Mesenchymal stem cell (in vitro differentiated cells and primary cell): Measurements from ENCODE around the gene HABP4.
A peak's percentile ranks its signal among the peaks of the same experiment; 100 is the strongest.

Experiments used
- DNase-seq: peaks from one replicate; pipeline ENCODE4 v3.0.0-alpha.2; 2013
- H2AFZ ChIP-seq: one replicate; pipeline ENCODE4 v1.6.1; 2013; ENCODE audit warnings: low read depth, mild to moderate bottlenecking, control low read depth, inconsistent platforms, low read length, moderate library complexity
- H2AK5ac ChIP-seq: 2 replicates; pipeline ENCODE4 v1.6.1; 2013; ENCODE audit warnings: low read length, moderate library complexity, mild to moderate bottlenecking, inconsistent platforms; ENCODE audit not compliant: severe bottlenecking
- H2BK120ac ChIP-seq: one replicate; pipeline ENCODE4 v1.6.1; 2013; ENCODE audit warnings: low read depth, mild to moderate bottlenecking, inconsistent platforms, low read length, moderate library complexity
- H2BK12ac ChIP-seq, 2 experiments: one replicate each; pipeline ENCODE4 v1.6.1; 2013; ENCODE audit warnings: inconsistent platforms in 2 of 2, low read length in 2 of 2, mild to moderate bottlenecking in 2 of 2, moderate library complexity in 2 of 2, control low read depth in 1 of 2
- H2BK15ac ChIP-seq: one replicate; pipeline ENCODE4 v1.6.1; 2013; ENCODE audit warnings: mild to moderate bottlenecking, low read depth, inconsistent platforms; ENCODE audit not compliant: poor library complexity, severe bottlenecking
- H2BK5ac ChIP-seq: 2 replicates; pipeline ENCODE4 v1.6.1; 2013; ENCODE audit warnings: low read depth, mild to moderate bottlenecking, low read length, control low read depth, inconsistent platforms; ENCODE audit not compliant: poor library complexity, severe bottlenecking
- H3K14ac ChIP-seq, 2 experiments: one replicate each; pipeline ENCODE4 v1.6.1; 2013; ENCODE audit warnings: inconsistent platforms in 2 of 2, low read length in 2 of 2, control low read depth in 1 of 2, mild to moderate bottlenecking in 1 of 2, moderate library complexity in 1 of 2
- H3K18ac ChIP-seq, 2 experiments: one replicate each; pipeline ENCODE4 v1.6.1; 2013; ENCODE audit warnings: inconsistent platforms in 2 of 2, low read length in 2 of 2, control low read depth in 1 of 2, low read depth in 1 of 2, mild to moderate bottlenecking in 1 of 2
- H3K23ac ChIP-seq, 2 experiments: one replicate each; pipeline ENCODE4 v1.6.1; 2013; ENCODE audit warnings: inconsistent platforms in 2 of 2, low read length in 2 of 2, mild to moderate bottlenecking in 2 of 2, moderate library complexity in 2 of 2, control low read depth in 1 of 2
- H3K27ac ChIP-seq: 2 replicates; pipeline ENCODE4 v1.5.1; 2013; ENCODE audit warnings: mild to moderate bottlenecking, moderate library complexity, low read length, control low read depth, inconsistent platforms; ENCODE audit not compliant: poor library complexity, severe bottlenecking
- H3K27me3 ChIP-seq, 2 experiments: 2 replicates each; pipeline versions ENCODE4 v1.6.1 to v1.7.0; 2013; ENCODE audit warnings: low read length in 2 of 2, mild to moderate bottlenecking in 2 of 2, moderate library complexity in 2 of 2, control low read depth in 1 of 2, inconsistent platforms in 1 of 2; ENCODE audit not compliant: control insufficient read depth in 1 of 2, insufficient read depth in 1 of 2
- H3K36me3 ChIP-seq, 2 experiments: 2 replicates each; pipeline versions ENCODE4 v1.6.1 to v1.7.0; 2013; ENCODE audit warnings: low read length in 2 of 2, control low read depth in 1 of 2, inconsistent platforms in 1 of 2, low read depth in 1 of 2, mild to moderate bottlenecking in 1 of 2; ENCODE audit not compliant: insufficient read depth in 2 of 2, control insufficient read depth in 1 of 2
- H3K4ac ChIP-seq, 2 experiments: one replicate each; pipeline ENCODE4 v1.6.1; 2013; ENCODE audit warnings: inconsistent platforms in 2 of 2, low read length in 2 of 2, mild to moderate bottlenecking in 2 of 2, moderate library complexity in 2 of 2, control low read depth in 1 of 2, low read depth in 1 of 2
- H3K4me1 ChIP-seq: 2 replicates; pipeline ENCODE4 v1.6.1; 2013; ENCODE audit warnings: low read depth, low read length, control low read depth; ENCODE audit not compliant: control insufficient read depth, insufficient read depth
- H3K4me2 ChIP-seq: 2 replicates; pipeline ENCODE4 v1.6.1; 2013; ENCODE audit warnings: low read length, mild to moderate bottlenecking, inconsistent platforms; ENCODE audit not compliant: poor library complexity, severe bottlenecking
- H3K4me3 ChIP-seq, 2 experiments: 2 replicates each; pipeline versions ENCODE4 v1.5.1 to v1.7.0; 2013; ENCODE audit warnings: low read length in 2 of 2, mild to moderate bottlenecking in 2 of 2, control low read depth in 1 of 2, low read depth in 1 of 2; ENCODE audit not compliant: insufficient read depth in 1 of 2
- H3K79me1 ChIP-seq: replicated peaks from 2 replicates; pipeline ENCODE4 v1.6.1; 2013; ENCODE audit warnings: mild to moderate bottlenecking, control low read depth, low read length, inconsistent platforms; ENCODE audit not compliant: poor library complexity, severe bottlenecking
- H3K9ac ChIP-seq: 2 replicates; pipeline ENCODE4 v1.7.0; 2013; ENCODE audit warnings: mild to moderate bottlenecking, low read length, moderate library complexity
- H3K9me3 ChIP-seq: 2 replicates; pipeline ENCODE4 v1.7.0; 2013; ENCODE audit warnings: mild to moderate bottlenecking, low read length; ENCODE audit not compliant: control insufficient read depth
- H4K8ac ChIP-seq: one replicate; pipeline ENCODE4 v1.6.1; 2013; ENCODE audit warnings: inconsistent platforms, mild to moderate bottlenecking, low read length, moderate library complexity
- H4K91ac ChIP-seq: one replicate; pipeline ENCODE4 v1.6.1; 2013; ENCODE audit warnings: mild to moderate bottlenecking, low read length, inconsistent platforms
- WGBS: methylation state at CpG from one replicate; pipeline ENCODE4 v1.1.7; 2013; ENCODE audit warnings: mixed read lengths; 5-methylcytosine and 5-hydroxymethylcytosine counted together

HABP4 gene

DNA sequence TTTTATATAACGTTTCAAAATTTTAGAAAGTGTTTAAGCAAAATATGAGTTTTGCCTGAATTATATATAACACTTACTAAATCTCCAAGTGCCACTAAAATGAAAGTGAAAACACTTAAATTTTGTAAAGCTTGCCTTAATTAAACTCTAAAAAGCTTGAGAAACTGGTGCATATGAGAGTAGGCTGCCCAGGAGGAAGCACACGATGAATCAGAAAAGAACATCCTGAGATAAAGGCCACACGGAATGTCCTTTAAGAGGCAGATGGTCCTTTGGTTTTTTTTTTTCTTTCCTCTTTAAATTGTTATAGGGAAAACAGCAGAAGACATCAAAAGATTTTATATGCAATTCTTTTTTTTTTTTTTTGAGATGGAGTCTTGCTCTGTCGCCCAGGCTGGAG lies 60.3 kb downstream of the HABP4 start:
- WGBS, result 78% methylated on average over 2 of the region's 4 CpGs
- Histone ChIP-seq H2AFZ (no peak overlapping the region), H2AK5ac (no peak overlapping the region), H4K8ac (no peak overlapping the region), H2BK12ac (no peak overlapping the region), H3K79me1 (peaks cover 8% of the 10 kb centered on the region), H4K91ac (no peak overlapping the region), H2BK120ac (no peak overlapping the region), H3K23ac (no peak overlapping the region), H3K4ac (no peak overlapping the region), H3K27ac (no peak overlapping the region), H3K9ac (peak overlapping the region; percentile 58), H3K18ac (no peak overlapping the region), H2BK5ac (no peak overlapping the region), H3K14ac (no peak overlapping the region), H3K27me3 (no peaks in the 10 kb centered on the region), H3K9me3 (no peaks in the 10 kb centered on the region), H3K4me3 (no peak overlapping the region), H3K4me2 (no peak overlapping the region), H3K36me3 (peaks cover 17 to 62% of the 10 kb centered on the region in 2 experiments), H3K4me1 (peaks cover 9% of the 10 kb centered on the region), H2BK15ac (no peak overlapping the region)
- peak; percentile 19 for DNase-seq

DNA sequence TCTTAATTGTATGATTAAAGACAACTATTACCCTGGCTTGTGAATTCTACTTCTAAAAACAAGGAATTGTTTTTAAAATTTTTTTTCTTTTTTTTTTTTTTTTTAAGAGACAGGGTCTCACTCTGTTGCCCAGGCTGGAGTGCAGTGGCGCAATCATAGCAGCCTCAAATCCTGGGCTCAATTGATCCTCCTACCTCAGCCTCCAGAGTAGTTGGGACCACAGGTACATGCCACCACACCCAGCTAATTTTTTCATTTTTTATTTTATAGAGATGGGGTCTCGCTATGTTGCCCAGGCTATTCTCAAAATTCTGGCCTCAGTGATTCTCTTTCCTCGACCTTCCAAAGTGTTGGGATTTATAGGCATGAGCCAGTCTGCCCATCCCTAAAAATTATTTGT lies 62.3 kb downstream of the HABP4 start:
- H3K79me1 ChIP-seq, result peaks cover 7% of the 10 kb centered on the region
- no peak overlapping the region for H3K23ac ChIP-seq
- H2BK12ac ChIP-seq, result no peak overlapping the region
- no peak overlapping the region for H3K27ac ChIP-seq
- peak overlapping the region; percentile 34 for H2BK120ac ChIP-seq
- no peak overlapping the region for H2AK5ac ChIP-seq
- no peak overlapping the region for H3K18ac ChIP-seq
- H3K4me3 ChIP-seq, result no peak overlapping the region
- peaks cover 9% of the 10 kb centered on the region for H3K4me1 ChIP-seq
- no peaks in the 10 kb centered on the region for H3K9me3 ChIP-seq
- no peak overlapping the region for H3K14ac ChIP-seq
- no peak overlapping the region for H3K4me2 ChIP-seq
- peaks cover 12 to 53% of the 10 kb centered on the region in 2 experiments for H3K36me3 ChIP-seq
- H3K4ac ChIP-seq, result no peak overlapping the region
- no peak overlapping the region for H4K8ac ChIP-seq
- no peak overlapping the region for H2BK5ac ChIP-seq
- WGBS, result 100% methylated on average over 1 of the region's 3 CpGs
- H4K91ac ChIP-seq, result no peak overlapping the region
- H3K27me3 ChIP-seq, result no peaks in the 10 kb centered on the region
- H2AFZ ChIP-seq, result no peak overlapping the region
- H2BK15ac ChIP-seq, result no peak overlapping the region
- no peak for DNase-seq
- H3K9ac ChIP-seq, result no peak overlapping the region

DNA sequence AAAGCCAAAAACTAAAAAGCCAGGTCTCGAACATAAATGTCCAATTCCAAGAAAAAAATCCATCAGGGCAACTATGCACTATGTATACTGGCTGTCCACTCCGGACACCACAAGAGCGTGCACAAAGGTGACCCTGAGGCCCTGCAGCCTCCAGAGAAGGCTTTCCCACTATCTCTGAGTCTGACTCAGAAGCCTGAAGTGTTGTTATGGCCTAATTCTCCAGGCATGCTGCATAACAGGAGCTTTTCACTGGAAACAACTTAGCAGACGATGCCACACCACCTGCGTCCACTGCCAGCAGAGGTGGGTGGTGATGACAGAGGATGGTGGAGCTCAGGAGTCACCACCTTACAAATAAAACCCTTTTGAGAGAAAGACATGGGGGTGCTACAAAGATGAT lies 63.7 kb downstream of the HABP4 start:
- Histone ChIP-seq H2AK5ac (no peak overlapping the region), H3K79me1 (peaks cover 7% of the 10 kb centered on the region), H3K18ac (peak overlapping the region in 1 of 2 experiments; percentile 30), H3K4me2 (no peak overlapping the region), H2BK15ac (no peak overlapping the region), H3K23ac (no peak overlapping the region), H4K8ac (peak overlapping the region; percentile 42), H3K4me3 (peak overlapping the region in 1 of 2 experiments; percentile 27), H2BK5ac (no peak overlapping the region), H3K9ac (peak overlapping the region; percentile 88), H3K27ac (peak overlapping the region; percentile 82), H3K14ac (no peak overlapping the region), H3K36me3 (peaks cover 13 to 55% of the 10 kb centered on the region in 2 experiments), H3K4ac (no peak overlapping the region), H3K4me1 (peaks cover 9% of the 10 kb centered on the region), H2BK12ac (peak overlapping the region in 1 of 2 experiments; percentile 42), H3K27me3 (no peaks in the 10 kb centered on the region), H3K9me3 (no peaks in the 10 kb centered on the region), H2BK120ac (no peak overlapping the region), H4K91ac (no peak overlapping the region), H2AFZ (no peak overlapping the region)
- WGBS, result 78% methylated on average over 3 of the region's 5 CpGs
- peak; percentile 87 for DNase-seq

DNA sequence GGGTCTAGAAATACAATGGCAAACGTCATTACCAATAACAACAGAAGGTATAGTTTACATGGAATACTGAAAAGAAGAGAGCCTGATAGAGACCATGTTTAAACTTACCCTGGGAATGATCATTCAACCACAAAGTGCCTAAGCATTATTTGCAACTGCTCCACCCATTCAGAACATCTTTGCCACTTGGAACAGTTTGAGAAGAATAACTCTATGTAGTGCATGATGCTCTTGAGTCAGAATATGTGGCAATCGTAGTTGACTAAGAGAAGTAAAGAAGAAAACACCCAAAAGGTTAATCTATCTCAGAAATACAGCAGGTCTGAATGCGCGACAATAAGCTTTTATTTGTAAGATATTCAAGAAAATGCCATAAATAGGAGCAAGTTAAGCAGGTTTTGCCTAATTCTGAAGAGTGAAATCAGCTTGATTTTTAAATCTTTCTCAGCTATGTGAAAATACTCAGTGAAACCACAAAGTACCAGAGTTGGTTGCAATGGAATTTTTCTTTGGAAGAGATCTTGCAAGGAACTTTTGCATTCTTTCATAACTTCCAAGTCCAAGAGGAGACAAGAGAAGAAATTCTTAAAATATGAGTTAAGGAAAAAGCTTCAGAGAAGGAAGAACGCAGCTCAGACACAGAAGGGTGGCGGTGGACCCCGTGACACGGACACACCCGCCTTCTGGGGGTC lies 64.3 kb downstream of the HABP4 start:
- Histone ChIP-seq H2BK15ac (no peak overlapping the region), H4K91ac (no peak overlapping the region), H3K4me1 (peaks cover 9% of the 10 kb centered on the region), H3K79me1 (peaks cover 7% of the 10 kb centered on the region), H2AK5ac (no peak overlapping the region), H3K9me3 (no peaks in the 10 kb centered on the region), H3K23ac (no peak overlapping the region), H3K36me3 (peaks cover 9 to 50% of the 10 kb centered on the region in 2 experiments), H3K27me3 (no peaks in the 10 kb centered on the region), H3K4me2 (no peak overlapping the region), H2BK5ac (no peak overlapping the region), H2BK120ac (no peak overlapping the region), H3K4me3 (peak overlapping the region in 1 of 2 experiments; percentile 45), H3K14ac (no peak overlapping the region), H2AFZ (no peak overlapping the region), H3K27ac (peak overlapping the region; percentile 82), H3K4ac (no peak overlapping the region), H3K9ac (peak overlapping the region; percentile 88), H2BK12ac (no peak overlapping the region), H4K8ac (no peak overlapping the region), H3K18ac (peak overlapping the region in 1 of 2 experiments; percentile 59)
- WGBS, result 86% methylated on average over 6 of the region's 9 CpGs
- DNase-seq, result peak; percentile 78
